GM18867 (cell line): ENCODE results near the gene CADPS2.
A peak's percentile ranks its signal among the peaks of the same experiment; 100 is the strongest.

Source experiments
- ATAC-seq: cut with Tn5 transposase; IDR thresholded peaks from one replicate; pipeline ENCODE4 v1.9.1; 2021; ENCODE audit warnings: mild to moderate bottlenecking, moderate library complexity; ENCODE audit not compliant: unreplicated experiment

The CADPS2 gene

GRCh38 chr7:122886357-122887081, at the start of gene CADPS2:
Gene CADPS2, minus strand, starts transcription at chr7:122886460. Its CDS starts 123 bp downstream, at chr7:122886337.
- peak; percentile 76 for ATAC-seq

- no peak for ATAC-seq
Observed at GRCh38 chr7:122935620-122936019, 49.4 kb upstream of the CADPS2 start.

- no peak for ATAC-seq
Observed at GRCh38 chr7:122919643-122920181, 33.5 kb upstream of the CADPS2 start.

- no peak for ATAC-seq
Observed at GRCh38 chr7:122914812-122915211, 28.6 kb upstream of the CADPS2 start.

- ATAC-seq = no peak
Observed at GRCh38 chr7:122913608-122914007, 27.3 kb upstream of the CADPS2 start.

- no peak for ATAC-seq
Observed at GRCh38 chr7:122902751-122903495, 16.7 kb upstream of the CADPS2 start.

GRCh38 chr7:122901250-122901649, 15.0 kb upstream of the CADPS2 start:
- ATAC-seq = no peak

- no peak for ATAC-seq
Observed at GRCh38 chr7:122896509-122896908, 10.2 kb upstream of the CADPS2 start.

- no peak for ATAC-seq
Observed at GRCh38 chr7:122893486-122893885, 7.2 kb upstream of the CADPS2 start.

GRCh38 chr7:122889116-122889515, 2.9 kb upstream of the CADPS2 start:
- ATAC-seq = no peak

- ATAC-seq = no peak
Observed at GRCh38 chr7:122887848-122888247, 1.6 kb upstream of the CADPS2 start.

GRCh38 chr7:122887198-122887597, 938 bp upstream of the CADPS2 start:
- ATAC-seq = no peak

GRCh38 chr7:122885583-122886356, 490 bp downstream of the CADPS2 start:
- ATAC-seq = peak; percentile 15

GRCh38 chr7:122884186-122884585, 2.1 kb downstream of the CADPS2 start:
- no peak for ATAC-seq

GRCh38 chr7:122883049-122883680, 3.1 kb downstream of the CADPS2 start:
- no peak for ATAC-seq

- ATAC-seq = no peak
Observed at GRCh38 chr7:122881324-122881723, 4.9 kb downstream of the CADPS2 start.

- ATAC-seq = no peak
Observed at GRCh38 chr7:122869260-122869659, 17.0 kb downstream of the CADPS2 start.

- ATAC-seq = no peak
Observed at GRCh38 chr7:122867471-122867980, 18.7 kb downstream of the CADPS2 start.

GRCh38 chr7:122864838-122865237, 21.4 kb downstream of the CADPS2 start:
- ATAC-seq = no peak

- no peak for ATAC-seq
Observed at GRCh38 chr7:122864016-122864415, 22.2 kb downstream of the CADPS2 start.

- no peak for ATAC-seq
Observed at GRCh38 chr7:122858320-122858719, 27.9 kb downstream of the CADPS2 start.
